PC-3 (cell line): ENCODE results near the gene RNF2. TPM values are rescaled to one million over a fixed set of nuclear protein-coding genes. Genes with fewer than 3 reads are reported as not detected.

Experiments used
- ATAC-seq: fragments of 200-7000 bp; cut with Tn5 transposase; 2 replicates; pipeline ENCODE4 v1.9.1; 2020; ENCODE audit warnings: mild to moderate bottlenecking, moderate library complexity
- BruUV-seq: library from RNA; stranded (reverse); fragments of 400-500 nt; replicated peaks from 2 replicates; lab custom pipeline; 2021; lab: Mats Ljungman, UMichigan
- CTCF ChIA-PET: fragments of 300-600 bp; sonication (Branson Sonifier 250); formaldehyde crosslinking; loops from one replicate; lab custom pipeline; 2022; ENCODE audit warnings: antibody characterized with exemption; lab: Charles Lee
- POLR2A ChIA-PET: fragments of 300-600 bp; sonication (Branson Sonifier 250); formaldehyde crosslinking; loops from one replicate; lab custom pipeline; 2022; ENCODE audit warnings: antibody characterized with exemption; ENCODE audit not compliant: unreplicated experiment; lab: Charles Lee
- DNase-seq: peaks from one replicate; pipeline ENCODE4 v3.0.0-alpha.2; 2015
- H2AFZ ChIP-seq: fragments of 300-600 bp; sonication (generic); 2 replicates; pipeline ENCODE4 v1.6.0; 2016; ENCODE audit warnings: antibody characterized with exemption, low read length
- H3F3A ChIP-seq: fragments of 300-600 bp; sonication (generic); one replicate; pipeline ENCODE4 v1.6.0; 2017; ENCODE audit warnings: antibody characterized with exemption, low read length, control low read depth, mild to moderate bottlenecking; ENCODE audit not compliant: unreplicated experiment
- H3K27ac ChIP-seq: fragments of 300-600 bp; sonication (generic); 2 replicates; pipeline ENCODE4 v1.5.1; 2016; ENCODE audit warnings: mild to moderate bottlenecking, low read length
- H3K27me3 ChIP-seq: fragments of 300-600 bp; sonication (generic); 2 replicates; pipeline ENCODE4 v1.6.1; 2016; ENCODE audit warnings: low read length, mixed read lengths
- H3K36me3 ChIP-seq: fragments of 300-600 bp; sonication (generic); 2 replicates; pipeline ENCODE4 v1.6.1; 2016; ENCODE audit warnings: low read depth, mixed run types, low read length, mixed read lengths
- H3K4me1 ChIP-seq: fragments of 300-600 bp; sonication (generic); 2 replicates; pipeline ENCODE4 v1.5.1; 2016; ENCODE audit warnings: low read length; ENCODE audit not compliant: insufficient read depth
- H3K4me2 ChIP-seq: fragments of 300-600 bp; sonication (generic); 2 replicates; pipeline ENCODE4 v1.6.0; 2016; ENCODE audit warnings: low read length
- H3K4me3 ChIP-seq: fragments of 300-600 bp; sonication (generic); 2 replicates; pipeline ENCODE4 v1.5.1; 2016; ENCODE audit warnings: mild to moderate bottlenecking, low read length, mixed read lengths
- H3K79me2 ChIP-seq: fragments of 300-600 bp; sonication (generic); 2 replicates; pipeline ENCODE4 v1.6.1; 2017; ENCODE audit warnings: low read length, mixed read lengths
- H3K9ac ChIP-seq: fragments of 300-600 bp; sonication (generic); 2 replicates; pipeline ENCODE4 v1.6.0; 2016; ENCODE audit warnings: mild to moderate bottlenecking, low read length
- H3K9me2 ChIP-seq: fragments of 300-600 bp; sonication (generic); replicated peaks from 2 replicates; pipeline ENCODE4 v1.6.1; 2016; ENCODE audit warnings: mixed run types, low read length, mixed read lengths
- H3K9me3 ChIP-seq: fragments of 300-600 bp; sonication (generic); 2 replicates; pipeline ENCODE4 v1.6.1; 2016; ENCODE audit warnings: low read length, mixed read lengths
- H4K20me1 ChIP-seq: fragments of 300-600 bp; sonication (generic); 2 replicates; pipeline ENCODE4 v1.6.1; 2016; ENCODE audit warnings: low read length, mixed read lengths
- CTCF ChIP-seq: fragments of 300-600 bp; sonication (generic); conservative IDR thresholded peaks from 2 replicates; pipeline ENCODE4 v1.5.1; 2017; ENCODE audit warnings: antibody characterized with exemption, low read depth, mild to moderate bottlenecking, low read length
- EZH2 ChIP-seq: fragments of 300-600 bp; sonication (generic); IDR thresholded peaks from one replicate; pipeline ENCODE4 v1.6.1; 2017; ENCODE audit warnings: antibody characterized with exemption, mild to moderate bottlenecking, low read length; ENCODE audit not compliant: unreplicated experiment
- EZH2phosphoT487 ChIP-seq: fragments of 300-600 bp; sonication (generic); IDR thresholded peaks from 2 replicates; pipeline ENCODE4 v1.6.1; 2018; ENCODE audit warnings: mild to moderate bottlenecking, antibody characterized with exemption, low read length, borderline replicate concordance
- intact Hi-C: fragments of 100-400 bp; cut with micrococcal nuclease; formaldehyde crosslinking; loops from 2 replicates; pipeline ENCODE4 v1.9.0; 2023
- total RNA-seq: library from RNA; depleted of rRNA; stranded (reverse); fragments of >200 nt; gene quantifications from 2 replicates; pipeline ENCODE4 v1.2.3, GENCODE V29; 2014

The RNF2 gene
- total RNA-seq, 1 experiment from 2014 or later: 13.6 TPM

GRCh38 chr1:185015631-185016030 is 29.7 kb upstream of the RNF2 start:
- no peak overlapping the region for H2AFZ ChIP-seq
- no peaks in the 10 kb centered on the region for H4K20me1 ChIP-seq
- TF ChIP-seq CTCF: no peak
- TF ChIP-seq EZH2phosphoT487: no peak
- TF ChIP-seq EZH2: no peak
- no peak overlapping the region for H3K4me2 ChIP-seq
- H3F3A ChIP-seq: no peaks in the 10 kb centered on the region
- no peak for DNase-seq
- no peaks in the 10 kb centered on the region for H3K9me3 ChIP-seq
- no TSS peak for BruUV-seq
- H3K27me3 ChIP-seq: no peaks in the 10 kb centered on the region
- H3K27ac ChIP-seq: no peak overlapping the region
- no peak for ATAC-seq
- H3K9ac ChIP-seq: no peak overlapping the region
- H3K9me2 ChIP-seq: no peaks in the 10 kb centered on the region
- intact Hi-C loops: no loop called here
- no peak overlapping the region for H3K4me3 ChIP-seq
- ChIA-PET POLR2A (interaction anchor here (0.6 kb wide), 1 partner anchor 18 kb away, joined by 3 read pairs; no protein-coding TSS in a partner anchor), CTCF (no interaction called here)
- H3K4me1 ChIP-seq: peaks cover 16% of the 10 kb centered on the region
- no peaks in the 10 kb centered on the region for H3K36me3 ChIP-seq
- H3K79me2 ChIP-seq: no peaks in the 10 kb centered on the region

GRCh38 chr1:185016880-185017279 is 28.5 kb upstream of the RNF2 start:
- Histone ChIP-seq H3K79me2 (no peaks in the 10 kb centered on the region), H3K4me2 (peak overlapping the region; percentile 58), H3K4me3 (no peak overlapping the region), H3K36me3 (no peaks in the 10 kb centered on the region), H3K4me1 (peaks cover 16% of the 10 kb centered on the region), H3K9me3 (no peaks in the 10 kb centered on the region), H3K9me2 (no peaks in the 10 kb centered on the region), H4K20me1 (no peaks in the 10 kb centered on the region), H3K27ac (peak overlapping the region; percentile 84), H3F3A (no peaks in the 10 kb centered on the region), H2AFZ (peak overlapping the region; percentile 65; the same call in 1 of the 2 replicates), H3K27me3 (no peaks in the 10 kb centered on the region), H3K9ac (peak overlapping the region; percentile 10; the same call in 1 of the 2 replicates)
- no TSS peak for BruUV-seq
- intact Hi-C loops: no loop called here
- ATAC-seq (peak; percentile 29), DNase-seq (peak; percentile 33)
- ChIA-PET POLR2A (no interaction called here), CTCF (no interaction called here)
- TF ChIP-seq EZH2phosphoT487 (no peak), CTCF (no peak), EZH2 (no peak)

GRCh38 chr1:185017338-185017737 is 28.0 kb upstream of the RNF2 start:
- Histone ChIP-seq H3K9ac (no peak overlapping the region), H2AFZ (0 out of 2 replicates have a peak overlapping the region, but pooled peaks have one; percentile 65), H3K36me3 (no peaks in the 10 kb centered on the region), H3K9me2 (no peaks in the 10 kb centered on the region), H3F3A (no peaks in the 10 kb centered on the region), H3K4me3 (no peak overlapping the region), H3K4me2 (peak overlapping the region; percentile 58), H3K79me2 (no peaks in the 10 kb centered on the region), H3K9me3 (no peaks in the 10 kb centered on the region), H3K4me1 (peaks cover 16% of the 10 kb centered on the region), H3K27me3 (no peaks in the 10 kb centered on the region), H4K20me1 (no peaks in the 10 kb centered on the region), H3K27ac (peak overlapping the region; percentile 84)
- BruUV-seq: no TSS peak
- TF ChIP-seq EZH2 (no peak), CTCF (no peak), EZH2phosphoT487 (no peak)
- ChIA-PET POLR2A (no interaction called here), CTCF (no interaction called here)
- intact Hi-C loops: no loop called here
- DNase-seq (peak; percentile 83), ATAC-seq (peak; percentile 84)
